SU-DHL-6 (cell line): ENCODE results near the gene KCNC4.

ENCODE experiments used
- H2AFZ ChIP-seq: fragments of 200-600 bp; sonication (generic); 2 replicates; pipeline ENCODE4 v1.6.1; 2014; ENCODE audit warnings: low read depth, mild to moderate bottlenecking, moderate library complexity, mixed read lengths, antibody characterized with exemption, low read length; ENCODE audit not compliant: severe bottlenecking
- H3F3A ChIP-seq: fragments of 200-600 bp; shearing (Covaris generic); 2 replicates; pipeline ENCODE4 v1.6.0; 2016; ENCODE audit warnings: antibody characterized with exemption, mild to moderate bottlenecking; ENCODE audit not compliant: insufficient read depth
- H3K27ac ChIP-seq: fragments of 200-600 bp; sonication (generic); 2 replicates; pipeline ENCODE4 v1.5.1; 2016; ENCODE audit warnings: low read depth, mild to moderate bottlenecking, low read length, moderate library complexity, mixed read lengths
- H3K27me3 ChIP-seq: fragments of 200-600 bp; sonication (generic), shearing (Covaris generic); 2 replicates; pipeline ENCODE4 v1.6.0; 2014; ENCODE audit warnings: mild to moderate bottlenecking, low read length
- H3K36me3 ChIP-seq: fragments of 200-600 bp; sonication (generic); 2 replicates; pipeline ENCODE4 v1.6.1; 2014; ENCODE audit warnings: mild to moderate bottlenecking, low read length, mixed read lengths
- H3K4me2 ChIP-seq: fragments of 300-600, 200-600 bp; shearing (Covaris generic), sonication (generic); 2 replicates; pipeline ENCODE4 v1.6.0; 2014; ENCODE audit warnings: low read length, low read depth, mild to moderate bottlenecking; ENCODE audit not compliant: poor library complexity, severe bottlenecking
- H3K4me3 ChIP-seq: fragments of 200-600 bp; sonication (generic); 2 replicates; pipeline ENCODE4 v1.5.1; 2014; ENCODE audit warnings: antibody characterized with exemption, low read length, mild to moderate bottlenecking, mixed read lengths; ENCODE audit not compliant: insufficient read depth, poor library complexity, severe bottlenecking
- H3K79me2 ChIP-seq: fragments of 200-600 bp; sonication (generic); 2 replicates; pipeline ENCODE4 v1.6.1; 2014; ENCODE audit warnings: mild to moderate bottlenecking, low read length, moderate library complexity; ENCODE audit not compliant: insufficient read depth
- H3K9ac ChIP-seq: fragments of 200-600 bp; sonication (generic); 2 replicates; pipeline ENCODE4 v1.7.0; 2014; ENCODE audit warnings: mild to moderate bottlenecking, low read length
- H3K9me2 ChIP-seq: fragments of 200-600 bp; sonication (generic); replicated peaks from 2 replicates; pipeline ENCODE4 v1.6.1; 2014; ENCODE audit warnings: low read length; ENCODE audit not compliant: insufficient read depth
- H3K9me3 ChIP-seq: fragments of 200-600 bp; sonication (generic); 2 replicates; pipeline ENCODE4 v1.6.1; 2014; ENCODE audit warnings: low read length, mixed read lengths; ENCODE audit not compliant: insufficient read depth
- H4K20me1 ChIP-seq: fragments of 200-600 bp; sonication (generic); 2 replicates; pipeline ENCODE4 v1.6.1; 2014; ENCODE audit warnings: low read depth, mild to moderate bottlenecking, antibody characterized with exemption, low read length, moderate library complexity, mixed read lengths
- CTCF ChIP-seq: fragments of 200-600 bp; sonication (generic); IDR thresholded peaks from one replicate; pipeline ENCODE4 v1.5.1; 2017; ENCODE audit warnings: antibody characterized with exemption, mild to moderate bottlenecking, low read length, moderate library complexity; ENCODE audit not compliant: insufficient read depth, poor library complexity, severe bottlenecking
- EZH2phosphoT487 ChIP-seq: fragments of 200-600 bp; sonication (generic), shearing (Covaris generic); conservative IDR thresholded peaks from 2 replicates; pipeline ENCODE4 v1.6.1; 2018; ENCODE audit warnings: mild to moderate bottlenecking, antibody characterized with exemption, low read length, moderate library complexity, mixed read lengths

KCNC4 gene

GRCh38 chr1:110200190-110200589, 9.9 kb upstream of the KCNC4 start:
- Histone ChIP-seq H3K4me3 (no peak overlapping the region), H3K79me2 (no peaks in the 10 kb centered on the region), H3K9ac (no peak overlapping the region), H3K27ac (no peak overlapping the region), H4K20me1 (no peaks in the 10 kb centered on the region), H3K9me3 (no peaks in the 10 kb centered on the region), H3K9me2 (no peaks in the 10 kb centered on the region), H3F3A (no peaks in the 10 kb centered on the region), H2AFZ (no peak overlapping the region), H3K4me2 (no peak overlapping the region), H3K36me3 (no peaks in the 10 kb centered on the region), H3K27me3 (no peaks in the 10 kb centered on the region)
- no peak for TF ChIP-seq EZH2phosphoT487
- no peak for TF ChIP-seq CTCF

- Histone ChIP-seq H3K9ac (no peak overlapping the region), H3K9me2 (no peaks in the 10 kb centered on the region), H3K27ac (no peak overlapping the region), H3K27me3 (no peaks in the 10 kb centered on the region), H2AFZ (no peak overlapping the region), H3F3A (no peaks in the 10 kb centered on the region), H3K79me2 (no peaks in the 10 kb centered on the region), H3K36me3 (no peaks in the 10 kb centered on the region), H3K4me3 (no peak overlapping the region), H3K9me3 (no peaks in the 10 kb centered on the region), H4K20me1 (no peaks in the 10 kb centered on the region), H3K4me2 (no peak overlapping the region)
- TF ChIP-seq EZH2phosphoT487: no peak
- no peak for TF ChIP-seq CTCF
Observed at GRCh38 chr1:110200666-110201065, 9.4 kb upstream of the KCNC4 start.

GRCh38 chr1:110201157-110201825, 8.8 kb upstream of the KCNC4 start:
- H3F3A ChIP-seq: no peaks in the 10 kb centered on the region
- H4K20me1 ChIP-seq: no peaks in the 10 kb centered on the region
- H3K79me2 ChIP-seq: no peaks in the 10 kb centered on the region
- H2AFZ ChIP-seq: no peak overlapping the region
- H3K9ac ChIP-seq: no peak overlapping the region
- H3K9me2 ChIP-seq: no peaks in the 10 kb centered on the region
- no peak overlapping the region for H3K27ac ChIP-seq
- TF ChIP-seq CTCF (no peak), EZH2phosphoT487 (no peak)
- no peaks in the 10 kb centered on the region for H3K27me3 ChIP-seq
- H3K36me3 ChIP-seq: no peaks in the 10 kb centered on the region
- no peaks in the 10 kb centered on the region for H3K9me3 ChIP-seq
- no peak overlapping the region for H3K4me3 ChIP-seq
- no peak overlapping the region for H3K4me2 ChIP-seq
